Astrocyte (in vitro differentiated cells and primary cell): Measurements from ENCODE around the gene DOCK6.

ENCODE experiments used
- EZH2 ChIP-seq: IDR thresholded peaks from 2 replicates; pipeline ENCODE4 v1.6.1; 2012; ENCODE audit warnings: mild to moderate bottlenecking, low read length, inconsistent platforms; ENCODE audit not compliant: insufficient read depth
- TF ChIP-seq, protein P1 (sequence below): IDR thresholded peaks from 2 replicates; pipeline ENCODE4 v1.5.1; 2011; ENCODE audit warnings: low read depth, mild to moderate bottlenecking, inconsistent platforms, low read length, moderate library complexity; ENCODE audit not compliant: insufficient read depth

DNA sequence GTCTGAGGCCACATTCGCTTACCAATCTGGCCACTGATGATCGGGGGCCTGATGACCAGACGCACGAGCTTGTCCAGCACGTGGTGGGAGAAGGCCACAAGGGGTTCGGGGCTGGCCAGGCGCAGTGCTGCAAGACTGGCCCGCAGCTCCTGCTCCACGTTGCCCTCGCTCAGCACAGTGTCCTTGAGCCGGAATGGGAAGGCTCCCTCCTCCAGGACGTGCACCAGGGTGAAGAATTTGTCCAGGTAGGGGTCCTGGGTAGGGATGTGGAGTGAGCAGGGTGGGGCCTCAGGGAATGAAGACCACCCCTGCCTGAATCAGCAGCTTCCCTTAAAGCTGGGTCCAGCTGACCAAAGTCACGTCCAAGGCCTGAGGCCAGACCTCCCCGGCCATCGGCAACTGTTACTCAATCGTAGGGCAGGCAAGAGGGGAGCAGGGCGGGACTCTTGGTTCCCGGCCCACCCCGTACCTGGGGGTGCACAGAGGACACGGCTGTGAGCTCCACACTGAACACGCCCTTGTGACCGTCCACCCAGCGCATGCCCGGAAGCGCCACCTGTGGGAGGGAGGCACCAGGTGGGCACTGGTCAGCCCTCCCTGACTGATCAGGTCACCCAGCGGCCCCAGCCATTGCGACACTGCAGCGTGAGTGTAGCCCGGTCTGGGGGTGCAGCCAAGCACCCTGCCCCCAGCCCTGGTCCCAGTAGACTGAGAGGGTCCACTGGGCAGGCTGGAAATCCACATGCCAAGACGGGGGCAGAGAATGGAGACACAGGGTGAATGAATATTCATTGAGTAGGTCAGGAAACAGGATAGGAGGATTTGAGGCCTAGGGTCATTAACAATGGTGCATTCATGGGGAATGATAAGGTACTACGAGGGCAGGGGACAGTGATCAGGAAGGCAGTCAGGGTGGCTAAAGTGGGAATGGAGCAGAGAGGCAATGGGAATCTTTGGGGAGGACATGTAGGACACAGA, 25.7 kb downstream of the DOCK6 start:
- TF ChIP-seq, protein P1, sequence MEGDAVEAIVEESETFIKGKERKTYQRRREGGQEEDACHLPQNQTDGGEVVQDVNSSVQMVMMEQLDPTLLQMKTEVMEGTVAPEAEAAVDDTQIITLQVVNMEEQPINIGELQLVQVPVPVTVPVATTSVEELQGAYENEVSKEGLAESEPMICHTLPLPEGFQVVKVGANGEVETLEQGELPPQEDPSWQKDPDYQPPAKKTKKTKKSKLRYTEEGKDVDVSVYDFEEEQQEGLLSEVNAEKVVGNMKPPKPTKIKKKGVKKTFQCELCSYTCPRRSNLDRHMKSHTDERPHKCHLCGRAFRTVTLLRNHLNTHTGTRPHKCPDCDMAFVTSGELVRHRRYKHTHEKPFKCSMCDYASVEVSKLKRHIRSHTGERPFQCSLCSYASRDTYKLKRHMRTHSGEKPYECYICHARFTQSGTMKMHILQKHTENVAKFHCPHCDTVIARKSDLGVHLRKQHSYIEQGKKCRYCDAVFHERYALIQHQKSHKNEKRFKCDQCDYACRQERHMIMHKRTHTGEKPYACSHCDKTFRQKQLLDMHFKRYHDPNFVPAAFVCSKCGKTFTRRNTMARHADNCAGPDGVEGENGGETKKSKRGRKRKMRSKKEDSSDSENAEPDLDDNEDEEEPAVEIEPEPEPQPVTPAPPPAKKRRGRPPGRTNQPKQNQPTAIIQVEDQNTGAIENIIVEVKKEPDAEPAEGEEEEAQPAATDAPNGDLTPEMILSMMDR: no peak
- no peak for TF ChIP-seq EZH2
